Fibroblast of the aortic adventitia (primary cell): ENCODE measurements around the gene RAPGEF6. TPM values are rescaled to one million over a fixed set of nuclear protein-coding genes. Genes with fewer than 3 reads are reported as not detected.
"Not testable (repeated sequence)": the region's sequence is repeated elsewhere in the genome, so short reads cannot be mapped to it uniquely, and the experiment has no call there.

Experiments used
- DNase-seq: peaks from one replicate; pipeline ENCODE4 v3.0.0-alpha.2; 2010; ENCODE audit warnings: low read depth
- H3K4me3 ChIP-seq: 2 replicates; pipeline ENCODE4 v1.5.1; 2011; ENCODE audit warnings: low read depth, mild to moderate bottlenecking, control low read depth, low read length, moderate library complexity
- CTCF ChIP-seq: IDR thresholded peaks from 2 replicates; pipeline ENCODE4 v1.5.1; 2011; ENCODE audit warnings: mild to moderate bottlenecking, low read length, control low read depth, inconsistent platforms; ENCODE audit not compliant: insufficient read depth
- total RNA-seq: library from RNA; depleted of rRNA; stranded (reverse); fragments of >200 nt; gene quantifications from 2 replicates; pipeline ENCODE4 v1.2.3, GENCODE V29; 2012; ENCODE audit warnings: low replicate concordance

Gene RAPGEF6
- total RNA-seq, 1 donor: 17.5 TPM

GRCh38 chr5:131416729-131417128 lies 218.3 kb downstream of the RAPGEF6 start:
- no peak for DNase-seq
- no peak for TF ChIP-seq CTCF
- H3K4me3 ChIP-seq: no peak overlapping the region

GRCh38 chr5:131413605-131414559 lies 221.1 kb downstream of the RAPGEF6 start:
- no peak for DNase-seq
- H3K4me3 ChIP-seq: no peak overlapping the region
- no peak for TF ChIP-seq CTCF

GRCh38 chr5:131406975-131407638 lies 227.9 kb downstream of the RAPGEF6 start:
- no peak for DNase-seq
- no peak for TF ChIP-seq CTCF

GRCh38 chr5:131406076-131406475 lies 229.0 kb downstream of the RAPGEF6 start:
- TF ChIP-seq CTCF: no peak
- H3K4me3 ChIP-seq: no peak overlapping the region
- no peak for DNase-seq

More at GRCh38 chr5:131406975-131407638, 227.9 kb downstream of the RAPGEF6 start:
- no peak overlapping the region for H3K4me3 ChIP-seq

GRCh38 chr5:131405674-131406073 lies 229.4 kb downstream of the RAPGEF6 start:
- no peak for DNase-seq
- H3K4me3 ChIP-seq: no peak overlapping the region
- no peak for TF ChIP-seq CTCF

- no peak overlapping the region for H3K4me3 ChIP-seq
- DNase-seq: no peak
- no peak for TF ChIP-seq CTCF
These were observed 234.4 kb downstream of the RAPGEF6 start for GRCh38 chr5:131400585-131400984.

GRCh38 chr5:131399007-131399406 lies 236.0 kb downstream of the RAPGEF6 start:
- DNase-seq, H3K4me3 ChIP-seq: not testable (repeated sequence)
